HT1080 (cell line): ENCODE data around the gene ARPC2. TPM values are rescaled to one million over a fixed set of nuclear protein-coding genes. Genes with fewer than 3 reads are reported as not detected.
A peak's percentile ranks its signal among the peaks of the same experiment; 100 is the strongest.

Experiments
- DNase-seq: peaks from one replicate; pipeline ENCODE4 v3.0.0-alpha.2; 2015; ENCODE audit warnings: low read depth
- total RNA-seq: library from RNA; depleted of rRNA; stranded (reverse); fragments of >200 nt; shearing (Covaris generic); gene quantifications from 2 replicates; pipeline ENCODE4 v1.2.3, GENCODE V29; 2014

ARPC2 gene
- total RNA-seq, 1 experiment from 2014 or later: 493 TPM

GRCh38 chr2:218252509-218253231, 35.7 kb downstream of the ARPC2 start:
- no peak for DNase-seq

DNA sequence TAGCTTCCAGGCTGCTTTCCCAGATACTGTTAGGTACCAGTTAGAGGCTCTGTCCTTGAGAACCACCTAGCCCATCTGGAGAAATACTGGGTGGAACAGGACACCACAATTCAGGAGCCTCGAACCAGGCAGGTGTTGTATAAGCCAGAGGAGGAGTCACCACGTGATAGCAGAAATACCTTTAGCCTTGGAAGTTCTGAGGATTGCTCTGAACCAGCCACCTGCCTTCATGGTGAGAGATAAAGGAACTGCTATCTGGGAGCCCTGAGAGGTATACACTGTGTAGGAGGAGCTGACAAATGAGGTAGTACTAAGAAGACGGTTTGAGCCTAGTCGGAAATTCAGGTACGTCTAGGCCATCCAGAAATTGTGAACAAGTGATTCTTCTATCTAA, 36.2 kb downstream of the ARPC2 start:
- DNase-seq: no peak

GRCh38 chr2:218255446-218255845, 38.5 kb downstream of the ARPC2 start:
- peak; percentile 34 for DNase-seq

DNA sequence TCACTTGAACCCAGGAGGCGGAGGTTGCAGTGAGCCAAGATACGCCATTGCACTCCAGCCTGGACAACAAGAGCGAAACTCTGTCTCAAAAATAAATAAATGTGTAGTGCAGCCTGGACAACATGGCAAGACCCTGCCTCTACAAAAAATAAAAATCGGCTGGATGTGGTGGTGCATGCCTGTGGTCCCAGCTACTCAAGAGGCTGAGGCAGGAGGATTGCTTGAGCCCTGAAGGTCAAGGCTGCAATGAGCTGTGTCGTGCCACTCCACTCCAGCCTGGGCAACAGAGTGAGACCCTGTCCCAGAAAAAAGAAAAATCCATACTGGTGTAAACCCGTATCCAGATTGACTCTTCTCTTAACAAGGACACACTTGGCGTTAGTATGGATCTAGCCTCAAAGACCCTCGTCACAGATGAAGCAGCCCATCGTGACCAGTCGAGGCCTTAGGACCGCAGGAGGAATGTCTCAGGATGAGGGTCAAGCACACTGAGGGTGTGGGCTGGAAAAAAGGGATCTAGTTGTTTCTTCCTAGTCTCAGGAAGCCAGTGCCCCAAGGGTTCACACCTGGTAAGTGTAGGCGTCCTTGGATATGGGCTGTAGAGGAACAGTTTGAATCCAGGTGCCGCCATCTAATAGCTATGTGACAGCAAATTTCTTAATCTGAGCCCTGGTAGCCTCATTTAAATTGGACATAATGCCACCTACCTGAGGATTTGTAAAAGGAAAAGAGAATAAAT, 39.8 kb downstream of the ARPC2 start:
- no peak for DNase-seq

- no peak for DNase-seq
Measured at GRCh38 chr2:218257390-218257981, 40.5 kb downstream of the ARPC2 start.

DNA sequence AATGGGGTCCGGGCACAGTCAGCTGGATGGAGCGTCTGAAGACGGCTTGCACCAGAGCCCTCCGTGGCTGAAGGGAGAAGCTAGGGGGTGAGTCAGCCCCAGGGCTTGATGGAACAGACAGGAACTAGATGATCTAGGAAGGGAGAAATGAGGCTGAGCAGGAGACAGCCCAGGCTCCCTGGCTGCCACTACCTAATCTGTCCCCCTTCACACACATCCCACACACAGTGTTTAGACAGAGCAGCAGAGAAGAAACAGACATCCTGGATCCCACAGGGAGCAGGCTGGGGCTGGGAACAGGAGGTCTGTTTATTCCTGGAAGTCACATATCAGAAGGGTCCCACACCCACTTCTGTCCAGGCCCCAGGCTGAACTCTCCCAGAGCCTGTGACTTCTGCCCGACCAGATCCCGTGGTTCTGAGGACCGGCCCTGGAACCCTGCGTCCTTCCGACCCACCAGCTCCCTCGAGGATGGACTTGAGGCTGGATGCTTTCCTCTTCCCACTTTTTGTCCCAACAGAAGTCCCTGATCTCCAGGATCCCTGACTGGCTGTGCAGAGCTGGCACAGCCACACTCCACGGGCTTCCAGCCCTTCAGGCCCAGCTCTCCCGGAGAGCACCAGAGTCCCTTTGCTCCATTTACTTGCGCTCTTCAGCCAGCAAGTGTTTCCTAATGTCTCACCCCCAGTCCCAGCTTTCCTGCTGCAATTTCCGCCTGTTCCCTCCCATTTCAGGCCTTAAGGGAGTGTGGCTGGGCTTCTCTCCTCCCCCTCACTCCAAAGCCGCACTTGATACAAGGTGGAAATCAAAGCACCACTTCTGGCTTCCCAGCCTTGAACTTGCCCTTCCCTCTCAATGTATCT, 42.3 kb downstream of the ARPC2 start:
- peak; percentile 43 for DNase-seq

DNA sequence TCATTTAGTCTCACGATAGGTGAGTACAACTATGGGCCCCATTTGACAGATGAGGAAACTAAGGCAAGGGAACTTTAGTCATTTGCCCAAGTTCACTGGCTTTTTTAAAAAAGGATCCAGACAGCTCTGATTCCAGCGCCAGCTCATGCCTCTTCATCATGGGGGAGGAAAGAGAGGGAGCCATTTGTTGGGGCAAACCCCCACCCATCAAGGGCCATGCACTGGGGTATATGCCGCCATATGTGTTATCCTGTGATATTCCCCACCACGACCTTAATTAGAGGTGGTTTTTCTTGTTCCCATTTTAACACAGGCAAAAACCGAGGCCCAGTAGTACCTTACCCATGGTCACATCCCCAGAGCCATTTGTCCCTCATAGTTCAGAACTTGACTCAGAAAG, 43.2 kb downstream of the ARPC2 start:
- no peak for DNase-seq

- DNase-seq: no peak
Measured at GRCh38 chr2:218260742-218261422, 43.9 kb downstream of the ARPC2 start, which contains the start of gene GPBAR1. TSS of gene GPBAR1 (plus strand) at chr2:218261015. CDS start at chr2:218262725, 1,710 bp downstream.

DNA sequence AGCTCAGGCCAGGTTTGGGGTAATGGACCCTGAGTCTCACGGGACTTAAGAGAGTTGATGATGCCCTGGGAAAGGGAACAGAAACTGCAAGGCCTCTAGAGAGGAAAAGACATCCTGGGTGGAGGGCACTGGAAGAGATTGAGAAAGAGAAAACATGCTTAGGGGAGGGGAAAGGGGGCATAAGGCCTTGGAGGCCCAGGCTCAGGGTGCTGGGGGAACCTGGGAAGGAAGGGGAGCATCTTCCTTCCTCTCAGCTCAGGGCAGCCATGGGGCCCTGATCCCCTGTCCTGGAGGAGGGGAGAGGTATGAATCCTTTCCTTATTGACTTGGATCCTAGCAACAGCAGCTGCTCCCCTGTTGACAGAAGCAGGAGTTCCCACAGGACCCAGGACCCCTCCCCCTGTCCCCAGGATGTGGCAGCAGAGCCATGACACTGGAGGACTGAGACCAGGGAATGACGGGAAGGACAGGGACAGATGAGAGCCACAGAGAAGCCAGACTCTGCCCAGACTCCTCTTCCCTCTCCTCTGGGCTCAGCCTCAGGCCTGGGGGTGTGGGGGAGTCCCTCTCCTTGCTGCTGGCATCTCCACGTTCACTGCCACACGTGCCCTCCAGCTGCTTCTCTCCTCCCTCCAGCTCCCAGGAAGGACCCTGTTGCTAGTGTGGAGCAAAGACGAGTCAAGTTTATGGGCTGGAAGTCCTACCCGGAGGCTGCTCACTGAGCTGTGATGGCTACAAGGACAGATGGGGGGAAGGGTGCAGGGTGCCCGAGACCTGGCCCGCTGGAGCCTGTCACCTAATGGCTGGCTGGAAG, 44.6 kb downstream of the ARPC2 start:
- no peak for DNase-seq

DNA sequence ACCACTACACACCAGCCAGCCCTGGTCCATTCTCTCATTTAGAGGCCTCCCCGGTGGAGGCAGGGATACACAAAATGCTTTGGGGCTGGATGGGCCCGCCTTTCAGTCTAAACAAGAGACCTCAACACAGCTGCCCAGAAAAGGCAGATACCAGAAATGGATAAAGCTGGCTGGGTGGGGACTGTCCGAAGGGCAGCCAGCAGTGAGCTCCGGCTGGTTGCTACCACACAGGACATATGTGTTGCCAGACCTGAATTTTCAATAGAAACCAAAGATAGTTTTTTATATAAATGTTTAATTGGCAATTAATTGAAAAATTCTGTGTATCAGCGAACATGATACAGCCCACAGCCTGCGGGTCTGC, 45.2 kb downstream of the ARPC2 start:
- no peak for DNase-seq

- DNase-seq: no peak
Measured at GRCh38 chr2:218262631-218263586, 45.9 kb downstream of the ARPC2 start.

- DNase-seq: no peak
Measured at GRCh38 chr2:218263817-218264641, 47.0 kb downstream of the ARPC2 start.

- no peak for DNase-seq
Measured at GRCh38 chr2:218264773-218265561, 48.0 kb downstream of the ARPC2 start.

DNA sequence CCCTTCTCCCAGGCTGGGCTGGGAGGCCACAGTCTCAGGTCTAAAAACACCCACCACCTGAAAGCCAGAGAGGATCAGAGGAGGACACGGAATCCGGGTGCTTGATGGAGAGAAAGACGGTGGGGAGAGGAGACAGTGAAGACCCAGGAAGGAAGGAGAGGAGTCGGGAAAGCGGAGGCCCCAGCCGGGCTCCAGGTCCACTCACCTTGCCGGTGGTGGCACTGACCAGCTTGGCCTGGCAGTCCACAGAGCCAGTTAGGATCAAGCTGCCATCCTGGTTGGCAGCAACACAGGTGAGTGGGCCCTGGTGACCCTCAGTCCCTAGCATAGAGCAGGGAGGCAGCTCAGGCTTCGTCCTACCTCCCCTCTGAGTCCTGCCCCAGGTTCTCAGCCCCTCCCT, 48.6 kb downstream of the ARPC2 start:
- no peak for DNase-seq

GRCh38 chr2:218266316-218266979, 49.5 kb downstream of the ARPC2 start:
- DNase-seq: no peak

DNA sequence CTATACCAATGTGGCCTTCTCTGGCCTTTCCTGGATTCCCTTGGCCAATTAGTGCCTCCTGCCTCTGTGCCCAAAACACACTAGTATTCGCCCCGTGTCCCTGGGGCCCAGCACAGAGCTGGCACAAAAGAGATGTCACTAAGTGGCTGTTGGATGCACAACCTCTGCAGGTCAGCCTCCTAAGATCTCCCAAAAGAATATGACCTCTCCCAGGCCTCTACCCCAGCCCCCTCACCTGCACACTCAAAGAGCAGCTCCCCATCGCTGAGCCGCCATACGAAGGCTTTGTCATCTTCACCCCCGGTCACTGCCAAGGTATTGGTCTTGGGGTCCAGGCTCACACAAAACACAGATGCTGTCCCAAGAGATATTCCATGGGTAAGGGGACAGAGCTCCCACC, 50.3 kb downstream of the ARPC2 start:
- DNase-seq: no peak
